ENCODE results near the gene NTS.

Gene NTS

GRCh38 chr12:85865890-85866289 lies 8.2 kb upstream of the NTS start:
- no peaks in the 10 kb centered on the region for H3K27me3 ChIP-seq (replicated peaks in 2 of 5; ENCODE audit: control insufficient read depth in 4 of 5, insufficient read depth in 5 of 5, low read length in 4 of 5)
- no peaks in the 10 kb centered on the region for H3K9me3 ChIP-seq (ENCODE audit: control extremely low read depth in 1 of 5, control insufficient read depth in 4 of 5, insufficient read depth in 2 of 5, low read depth in 1 of 5, low read length in 4 of 5)
- no peak for DNase-seq
- no peak overlapping the region for H3K27ac ChIP-seq (ENCODE audit: insufficient read depth in 1 of 2, low read depth in 1 of 2, low read length in 2 of 2, poor library complexity in 1 of 2, severe bottlenecking in 2 of 2)
- H3K36me3 ChIP-seq (ENCODE audit: control insufficient read depth in 4 of 4, insufficient read depth in 4 of 4, low read length in 3 of 4) = no peaks in the 10 kb centered on the region
- WGBS (ENCODE audit: insufficient coverage) = 92% methylated on average over 6 of the region's 6 CpGs
- ChIA-PET POLR2A (no interaction called here), CTCF (interaction anchor here (0.7 to 9.3 kb wide), 10 partner anchors 10 to 402 kb away, joined by 3 to 136 read pairs (median 9); no protein-coding TSS in a partner anchor)
- peaks cover 0 to 3% (median 0%) of the 10 kb centered on the region in 4 experiments for H3K4me1 ChIP-seq (ENCODE audit: control extremely low read depth in 1 of 4, control insufficient read depth in 4 of 4, insufficient read depth in 4 of 4, low read length in 3 of 4)
- H3K4me3 ChIP-seq (ENCODE audit: control insufficient read depth in 1 of 7, extremely low read depth in 1 of 7, insufficient read depth in 4 of 7, low read depth in 2 of 7, low read length in 6 of 7) = no peak overlapping the region

- WGBS (ENCODE audit: insufficient coverage) = 100% methylated on average over 1 of the region's 5 CpGs
- no peaks in the 10 kb centered on the region for H3K36me3 ChIP-seq (ENCODE audit: control insufficient read depth in 4 of 4, insufficient read depth in 4 of 4, low read length in 3 of 4)
- H3K27me3 ChIP-seq (replicated peaks in 2 of 5; ENCODE audit: control insufficient read depth in 4 of 5, insufficient read depth in 5 of 5, low read length in 4 of 5) = no peaks in the 10 kb centered on the region
- peak overlapping the region in 3 of 7 experiments; percentile 14 to 53 (median 20) for H3K4me3 ChIP-seq (ENCODE audit: control insufficient read depth in 1 of 7, extremely low read depth in 1 of 7, insufficient read depth in 4 of 7, low read depth in 2 of 7, low read length in 6 of 7)
- ChIA-PET CTCF (interaction anchor here (0.6 to 9.3 kb wide), 40 partner anchors 11 to 666 kb away, joined by 3 to 136 read pairs (median 5); no protein-coding TSS in a partner anchor), POLR2A (interaction anchor here (1.4 kb wide), 1 partner anchor 391 kb away, joined by 3 read pairs; no protein-coding TSS in a partner anchor)
- H3K4me1 ChIP-seq (ENCODE audit: control extremely low read depth in 1 of 4, control insufficient read depth in 4 of 4, insufficient read depth in 4 of 4, low read length in 3 of 4) = peaks cover 0 to 3% (median 0%) of the 10 kb centered on the region in 4 experiments
- no peak overlapping the region for H3K27ac ChIP-seq (ENCODE audit: insufficient read depth in 1 of 2, low read depth in 1 of 2, low read length in 2 of 2, poor library complexity in 1 of 2, severe bottlenecking in 2 of 2)
- peak; percentile 78 to 89 (median 87) for DNase-seq
- H3K9me3 ChIP-seq (ENCODE audit: control extremely low read depth in 1 of 5, control insufficient read depth in 4 of 5, insufficient read depth in 2 of 5, low read depth in 1 of 5, low read length in 4 of 5) = no peaks in the 10 kb centered on the region
Measured at GRCh38 chr12:85866986-85867776, 6.9 kb upstream of the NTS start.

DNA sequence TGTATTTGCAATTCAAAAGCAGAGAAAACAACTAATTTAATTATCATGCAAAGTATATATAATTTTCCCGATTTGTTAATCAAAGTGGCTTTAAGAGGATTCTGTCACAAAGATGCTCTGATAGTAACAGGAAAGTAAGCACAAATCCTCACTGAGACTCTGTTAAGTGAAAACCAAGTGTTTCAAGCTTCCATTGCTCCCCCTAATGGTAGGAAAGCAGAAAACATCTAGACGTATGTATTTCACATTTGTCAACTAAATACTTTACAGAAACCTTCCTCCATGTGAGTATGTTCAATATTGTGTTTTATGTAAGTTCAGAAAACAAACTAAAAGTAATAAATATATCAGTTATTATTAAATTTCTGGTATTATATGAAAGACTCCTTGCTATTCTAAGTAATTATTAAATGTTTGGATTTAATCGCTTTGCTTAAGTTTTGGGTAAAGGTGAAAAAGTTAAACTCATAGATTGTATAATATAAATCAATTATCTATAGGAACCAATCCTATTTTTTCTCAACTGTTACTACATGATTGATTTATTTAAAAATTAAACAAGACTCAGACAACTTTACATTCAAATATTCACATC lies 1.5 kb upstream of the NTS start:
- H3K27ac ChIP-seq (ENCODE audit: insufficient read depth in 1 of 2, low read depth in 1 of 2, low read length in 2 of 2, poor library complexity in 1 of 2, severe bottlenecking in 2 of 2) = no peak overlapping the region
- no peaks in the 10 kb centered on the region for H3K9me3 ChIP-seq (ENCODE audit: control extremely low read depth in 1 of 5, control insufficient read depth in 4 of 5, insufficient read depth in 2 of 5, low read depth in 1 of 5, low read length in 4 of 5)
- H3K36me3 ChIP-seq (ENCODE audit: control insufficient read depth in 4 of 4, insufficient read depth in 4 of 4, low read length in 3 of 4) = no peaks in the 10 kb centered on the region
- POLR2A ChIA-PET = no interaction called here
- H3K27me3 ChIP-seq (replicated peaks in 2 of 5; ENCODE audit: control insufficient read depth in 4 of 5, insufficient read depth in 5 of 5, low read length in 4 of 5) = no peaks in the 10 kb centered on the region
- DNase-seq = peak; percentile 67 to 80 (median 77)
- H3K4me1 ChIP-seq (ENCODE audit: control extremely low read depth in 1 of 4, control insufficient read depth in 4 of 4, insufficient read depth in 4 of 4, low read length in 3 of 4) = peaks cover 0 to 2% (median 1%) of the 10 kb centered on the region in 4 experiments
- no peak overlapping the region for H3K4me3 ChIP-seq (ENCODE audit: control insufficient read depth in 1 of 7, extremely low read depth in 1 of 7, insufficient read depth in 4 of 7, low read depth in 2 of 7, low read length in 6 of 7)
- CTCF ChIA-PET = interaction anchor here (0.5 to 9.3 kb wide), 4 partner anchors 13 to 404 kb away, joined by 4 to 136 read pairs (median 14); no protein-coding TSS in a partner anchor
- no CpG with 5 or more reads among the region's 3 CpGs for WGBS (ENCODE audit: insufficient coverage)

DNA sequence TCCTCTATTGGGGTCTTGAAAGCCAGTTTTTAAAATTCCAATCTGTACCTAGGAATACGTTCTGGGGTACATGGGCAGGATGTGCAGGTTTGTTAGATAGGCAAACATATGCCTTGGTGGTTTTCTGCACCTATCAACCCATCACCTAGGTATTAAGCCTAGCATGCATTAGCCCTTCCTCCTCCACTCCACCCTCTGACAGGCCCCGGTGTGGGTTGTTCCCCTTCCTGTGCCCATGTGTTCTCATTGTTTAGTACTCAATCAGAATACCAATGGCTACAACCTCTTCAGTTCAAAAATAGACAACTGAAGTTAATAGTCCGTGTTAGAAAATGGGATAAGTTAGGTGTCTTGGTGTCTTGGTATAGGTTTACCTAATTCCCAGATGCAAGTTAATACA lies 3.4 kb downstream of the NTS start:
- H3K27me3 ChIP-seq (replicated peaks in 2 of 5; ENCODE audit: control insufficient read depth in 4 of 5, insufficient read depth in 5 of 5, low read length in 4 of 5) = no peaks in the 10 kb centered on the region
- CTCF ChIA-PET = no interaction called here
- POLR2A ChIA-PET = no interaction called here

DNA sequence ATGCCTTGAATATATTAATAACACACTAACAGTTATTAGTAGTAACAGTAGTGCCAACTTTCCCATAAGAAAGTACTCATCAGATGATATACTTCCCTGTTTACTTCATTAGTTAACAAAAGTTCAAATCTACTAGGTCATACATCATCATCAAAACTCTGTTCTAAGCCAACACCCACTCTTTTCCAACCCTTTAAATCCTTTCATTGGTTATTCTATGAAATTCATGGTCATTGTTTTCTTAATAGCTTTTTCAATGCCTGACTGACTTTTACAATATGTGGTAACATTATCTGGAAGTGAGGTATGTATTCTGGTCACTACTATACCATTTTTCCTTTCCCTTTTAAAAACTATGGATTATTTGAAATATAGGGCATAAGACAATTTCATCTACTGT lies 9.7 kb downstream of the NTS start:
- Histone ChIP-seq H3K4me1 (ENCODE audit: control extremely low read depth in 1 of 4, control insufficient read depth in 4 of 4, insufficient read depth in 4 of 4, low read length in 3 of 4) (no peaks in the 10 kb centered on the region), H3K36me3 (ENCODE audit: control insufficient read depth in 4 of 4, insufficient read depth in 4 of 4, low read length in 3 of 4) (no peaks in the 10 kb centered on the region), H3K27me3 (replicated peaks in 2 of 5; ENCODE audit: control insufficient read depth in 4 of 5, insufficient read depth in 5 of 5, low read length in 4 of 5) (no peaks in the 10 kb centered on the region), H3K4me3 (ENCODE audit: control insufficient read depth in 1 of 7, extremely low read depth in 1 of 7, insufficient read depth in 4 of 7, low read depth in 2 of 7, low read length in 6 of 7) (no peak overlapping the region), H3K9me3 (ENCODE audit: control extremely low read depth in 1 of 5, control insufficient read depth in 4 of 5, insufficient read depth in 2 of 5, low read depth in 1 of 5, low read length in 4 of 5) (no peaks in the 10 kb centered on the region), H3K27ac (ENCODE audit: insufficient read depth in 1 of 2, low read depth in 1 of 2, low read length in 2 of 2, poor library complexity in 1 of 2, severe bottlenecking in 2 of 2) (no peak overlapping the region)
- DNase-seq = no peak
- ChIA-PET POLR2A (no interaction called here), CTCF (no interaction called here)

More for the DNA sequence above, 3.4 kb downstream of the NTS start:
- 92% methylated on average over 1 of the region's 3 CpGs for WGBS (ENCODE audit: insufficient coverage)
- no peak for DNase-seq
- Histone ChIP-seq H3K4me1 (ENCODE audit: control extremely low read depth in 1 of 4, control insufficient read depth in 4 of 4, insufficient read depth in 4 of 4, low read length in 3 of 4) (peaks cover 0 to 2% (median 1%) of the 10 kb centered on the region in 4 experiments), H3K36me3 (ENCODE audit: control insufficient read depth in 4 of 4, insufficient read depth in 4 of 4, low read length in 3 of 4) (no peaks in the 10 kb centered on the region), H3K9me3 (ENCODE audit: control extremely low read depth in 1 of 5, control insufficient read depth in 4 of 5, insufficient read depth in 2 of 5, low read depth in 1 of 5, low read length in 4 of 5) (no peaks in the 10 kb centered on the region), H3K27ac (ENCODE audit: insufficient read depth in 1 of 2, low read depth in 1 of 2, low read length in 2 of 2, poor library complexity in 1 of 2, severe bottlenecking in 2 of 2) (no peak overlapping the region), H3K4me3 (ENCODE audit: control insufficient read depth in 1 of 7, extremely low read depth in 1 of 7, insufficient read depth in 4 of 7, low read depth in 2 of 7, low read length in 6 of 7) (no peak overlapping the region)

- no peaks in the 10 kb centered on the region for H3K27me3 ChIP-seq (replicated peaks in 2 of 5; ENCODE audit: control insufficient read depth in 4 of 5, insufficient read depth in 5 of 5, low read length in 4 of 5)
- no peak overlapping the region for H3K27ac ChIP-seq (ENCODE audit: insufficient read depth in 1 of 2, low read depth in 1 of 2, low read length in 2 of 2, poor library complexity in 1 of 2, severe bottlenecking in 2 of 2)
- no peaks in the 10 kb centered on the region for H3K4me1 ChIP-seq (ENCODE audit: control extremely low read depth in 1 of 4, control insufficient read depth in 4 of 4, insufficient read depth in 4 of 4, low read length in 3 of 4)
- H3K36me3 ChIP-seq (ENCODE audit: control insufficient read depth in 4 of 4, insufficient read depth in 4 of 4, low read length in 3 of 4) = no peaks in the 10 kb centered on the region
- no peak overlapping the region for H3K4me3 ChIP-seq (ENCODE audit: control insufficient read depth in 1 of 7, extremely low read depth in 1 of 7, insufficient read depth in 4 of 7, low read depth in 2 of 7, low read length in 6 of 7)
- ChIA-PET POLR2A (no interaction called here), CTCF (no interaction called here)
- H3K9me3 ChIP-seq (ENCODE audit: control extremely low read depth in 1 of 5, control insufficient read depth in 4 of 5, insufficient read depth in 2 of 5, low read depth in 1 of 5, low read length in 4 of 5) = no peaks in the 10 kb centered on the region
- DNase-seq = no peak
Measured at GRCh38 chr12:85894653-85895052, 20.6 kb downstream of the NTS start.

GRCh38 chr12:85920324-85920947 lies 46.3 kb downstream of the NTS start:
- no CpG with 5 or more reads among the region's 3 CpGs for WGBS (ENCODE audit: insufficient coverage)
- Histone ChIP-seq H3K4me1 (ENCODE audit: control extremely low read depth in 1 of 4, control insufficient read depth in 4 of 4, insufficient read depth in 4 of 4, low read length in 3 of 4) (no peaks in the 10 kb centered on the region), H3K27me3 (replicated peaks in 2 of 5; ENCODE audit: control insufficient read depth in 4 of 5, insufficient read depth in 5 of 5, low read length in 4 of 5) (no peaks in the 10 kb centered on the region), H3K4me3 (ENCODE audit: control insufficient read depth in 1 of 7, extremely low read depth in 1 of 7, insufficient read depth in 4 of 7, low read depth in 2 of 7, low read length in 6 of 7) (no peak overlapping the region), H3K9me3 (ENCODE audit: control extremely low read depth in 1 of 5, control insufficient read depth in 4 of 5, insufficient read depth in 2 of 5, low read depth in 1 of 5, low read length in 4 of 5) (no peaks in the 10 kb centered on the region), H3K36me3 (ENCODE audit: control insufficient read depth in 4 of 4, insufficient read depth in 4 of 4, low read length in 3 of 4) (no peaks in the 10 kb centered on the region), H3K27ac (ENCODE audit: insufficient read depth in 1 of 2, low read depth in 1 of 2, low read length in 2 of 2, poor library complexity in 1 of 2, severe bottlenecking in 2 of 2) (no peak overlapping the region)
- POLR2A ChIA-PET = interaction anchor here (0.7 kb wide), 1 partner anchor 452 kb away, joined by 3 read pairs; no protein-coding TSS in a partner anchor
- CTCF ChIA-PET = interaction anchor here (0.9 to 3.3 kb wide), 12 partner anchors 9 to 1046 kb away, joined by 3 to 19 read pairs (median 5); no protein-coding TSS in a partner anchor
- DNase-seq = peak; percentile 32 to 55 (median 43)

Data from common myeloid progenitor, CD34-positive (primary cell).